C4-2B (cell line): ENCODE measurements around the gene MCF2L.

Experiments
- ZFX ChIP-seq: fragments of 450-650 bp; IDR thresholded peaks from 2 replicates; pipeline ENCODE4 v1.6.1; 2017
- TF ChIP-seq, protein P1 (sequence below): fragments of 450-650 bp; conservative IDR thresholded peaks from 2 replicates; pipeline ENCODE4 v1.5.1; 2017; ENCODE audit warnings: mild to moderate bottlenecking

DNA sequence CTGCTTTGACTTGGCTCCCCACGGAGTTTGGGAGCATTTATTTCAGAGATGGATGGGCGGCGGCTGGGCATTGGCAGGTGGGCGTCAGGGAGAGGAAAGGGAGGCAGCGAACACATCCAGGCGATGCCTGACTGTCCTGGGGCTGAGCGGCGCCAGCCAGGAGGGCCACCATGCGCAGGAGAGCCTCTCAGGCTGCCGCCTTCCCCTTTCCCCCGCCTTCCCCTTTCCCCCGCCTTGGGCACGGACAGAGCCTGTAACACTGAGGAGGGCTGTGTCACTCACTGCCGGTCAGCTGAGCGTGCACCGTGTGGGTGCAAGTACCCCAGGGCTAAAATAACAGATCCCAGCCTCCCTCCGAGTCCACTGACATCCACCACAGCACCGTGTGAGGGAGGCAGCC is 11.4 kb downstream of the MCF2L start:
- TF ChIP-seq, protein P1, sequence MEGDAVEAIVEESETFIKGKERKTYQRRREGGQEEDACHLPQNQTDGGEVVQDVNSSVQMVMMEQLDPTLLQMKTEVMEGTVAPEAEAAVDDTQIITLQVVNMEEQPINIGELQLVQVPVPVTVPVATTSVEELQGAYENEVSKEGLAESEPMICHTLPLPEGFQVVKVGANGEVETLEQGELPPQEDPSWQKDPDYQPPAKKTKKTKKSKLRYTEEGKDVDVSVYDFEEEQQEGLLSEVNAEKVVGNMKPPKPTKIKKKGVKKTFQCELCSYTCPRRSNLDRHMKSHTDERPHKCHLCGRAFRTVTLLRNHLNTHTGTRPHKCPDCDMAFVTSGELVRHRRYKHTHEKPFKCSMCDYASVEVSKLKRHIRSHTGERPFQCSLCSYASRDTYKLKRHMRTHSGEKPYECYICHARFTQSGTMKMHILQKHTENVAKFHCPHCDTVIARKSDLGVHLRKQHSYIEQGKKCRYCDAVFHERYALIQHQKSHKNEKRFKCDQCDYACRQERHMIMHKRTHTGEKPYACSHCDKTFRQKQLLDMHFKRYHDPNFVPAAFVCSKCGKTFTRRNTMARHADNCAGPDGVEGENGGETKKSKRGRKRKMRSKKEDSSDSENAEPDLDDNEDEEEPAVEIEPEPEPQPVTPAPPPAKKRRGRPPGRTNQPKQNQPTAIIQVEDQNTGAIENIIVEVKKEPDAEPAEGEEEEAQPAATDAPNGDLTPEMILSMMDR: no peak
- TF ChIP-seq ZFX: no peak
